Left colon (tissue), 2 donors: ENCODE measurements around the gene RNF41. TPM values are rescaled to one million over a fixed set of nuclear protein-coding genes. Genes with fewer than 3 reads are reported as not detected.
"Not testable (repeated sequence)": the region's sequence is repeated elsewhere in the genome, so short reads cannot be mapped to it uniquely, and the experiment has no call there.

Experiments used
- ATAC-seq: fragments of 200-7000 bp; cut with Tn5 transposase; one replicate; pipeline ENCODE4 v1.9.1; 2020; ENCODE audit warnings: mild to moderate bottlenecking, moderate library complexity
- DNase-seq, 2 donors: peaks; one replicate each; pipeline ENCODE4 v3.0.0-alpha.2; 2020
- intact Hi-C, 2 donors: fragments of 100-400 bp; cut with DNase I in 1 of 2; cut with micrococcal nuclease in 1 of 2; formaldehyde crosslinking; loops; one replicate each; pipeline versions ENCODE4 v1.11.2 to v1.14.0; 2022; cut with DNase I, micrococcal nuclease
- total RNA-seq, 2 donors: library from RNA; stranded (reverse); fragmentation: NEBNext Ultra II Directional; extraction: Animal tissue kit (Norgen Biotek cat#: 25700); gene quantifications; one replicate each; pipeline ENCODE4 v1.2.1, GENCODE V29; 2021
- donor health status: DM: no; HTN: no; CAD: no.
- donor health status: DM: yes; HTN: yes; CAD: no.

RNF41 gene
- total RNA-seq, 2 donors from 2014 or later, result 31.5 to 35.1 TPM

DNA sequence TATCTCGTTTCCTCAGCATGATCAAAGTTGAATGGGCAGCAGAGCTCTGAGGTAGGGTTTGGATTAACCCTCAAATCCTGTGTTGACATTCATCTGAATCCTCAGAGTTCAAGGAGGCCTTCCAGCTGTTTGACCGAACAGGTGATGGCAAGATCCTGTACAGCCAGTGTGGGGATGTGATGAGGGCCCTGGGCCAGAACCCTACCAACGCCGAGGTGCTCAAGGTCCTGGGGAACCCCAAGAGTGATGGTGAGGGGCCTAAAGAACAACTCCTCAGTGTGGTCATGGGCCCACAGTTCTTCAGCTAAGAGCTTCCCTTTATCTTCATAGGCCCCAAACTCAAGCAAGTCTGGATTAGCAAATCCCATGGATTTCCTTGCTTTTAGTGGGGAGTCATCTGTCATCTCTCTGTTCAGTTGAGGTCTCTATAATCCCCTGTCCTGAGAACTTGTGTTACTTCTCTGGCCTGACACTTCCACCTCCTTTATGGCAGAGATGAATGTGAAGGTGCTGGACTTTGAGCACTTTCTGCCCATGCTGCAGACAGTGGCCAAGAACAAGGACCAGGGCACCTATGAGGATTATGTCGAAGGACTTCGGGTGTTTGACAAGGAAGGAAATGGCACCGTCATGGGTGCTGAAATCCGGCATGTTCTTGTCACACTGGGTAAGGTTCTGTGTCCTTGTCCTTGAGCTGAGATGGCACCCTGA lies 62.1 kb downstream of the RNF41 start:
- intact Hi-C loops, result loop anchor here in 1 of 2 donors (2.0 to 5.0 kb wide), 2 partner anchors 29 to 32 kb away; partner anchors contain the start of genes ESYT1 and SMARCC2
- DNase-seq (peak in 1 of 2 donors; percentile 25), ATAC-seq (no peak)

- ATAC-seq (peak; percentile 64), DNase-seq (peak; percentile 86 to 93)
- intact Hi-C loops, result loop anchor here in 1 of 2 donors (2.0 kb wide), 1 partner anchor 30 kb away; the partner anchor contains the start of gene SMARCC2
Measured at GRCh38 chr12:56158926-56159461, 62.7 kb downstream of the RNF41 start.

- peak; percentile 82 for ATAC-seq
- intact Hi-C loops, result loop anchor here in 1 of 2 donors (2.0 kb wide), 1 partner anchor 31 kb away; the partner anchor contains the start of gene SMARCC2
Measured at GRCh38 chr12:56158029-56158925, 63.4 kb downstream of the RNF41 start, which contains the start of gene MYL6. TSS of gene MYL6 (plus strand) at chr12:56158359. CDS start at chr12:56158402, 43 bp downstream.

DNA sequence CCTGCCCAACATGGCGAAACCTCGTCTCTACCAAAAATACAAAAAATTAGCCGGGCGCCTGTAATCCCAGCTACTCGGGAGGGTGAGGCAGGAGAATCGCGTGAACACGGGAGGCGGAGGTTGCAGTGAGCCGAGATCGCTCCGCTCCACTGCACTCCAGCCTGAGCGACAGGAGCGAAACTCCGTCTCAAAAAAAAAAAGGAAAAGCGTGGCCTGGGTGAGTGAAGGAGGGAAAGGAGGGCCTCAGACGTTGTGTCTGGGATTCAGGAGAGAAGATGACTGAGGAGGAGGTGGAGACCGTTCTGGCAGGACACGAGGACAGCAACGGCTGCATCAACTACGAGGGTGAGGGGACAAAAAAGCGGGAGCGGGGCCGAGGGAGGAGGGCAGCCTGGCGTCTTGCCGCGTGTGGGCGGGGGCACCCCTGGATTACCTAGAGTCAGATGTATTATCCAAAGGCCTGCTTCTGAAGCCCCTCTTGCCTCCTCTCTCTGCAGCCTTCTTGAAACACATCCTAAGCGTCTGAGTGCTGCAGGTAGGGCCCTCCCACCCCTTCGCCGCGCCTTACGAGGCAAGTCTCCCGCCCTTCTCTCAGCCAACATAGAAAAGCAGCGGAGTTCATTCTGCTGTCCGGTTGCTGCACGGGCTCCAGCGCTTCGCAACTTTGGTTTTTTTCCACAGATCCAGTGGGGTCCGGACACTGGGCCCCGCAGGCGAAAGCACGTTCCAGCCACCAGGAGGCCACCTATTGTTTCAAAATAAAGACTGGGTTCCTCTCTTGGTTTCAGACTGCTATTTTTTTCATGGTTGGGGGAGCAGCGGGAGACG lies 64.3 kb downstream of the RNF41 start:
- ATAC-seq (peak; percentile 51), DNase-seq (peak; percentile 75 to 80)
- intact Hi-C loops, result loop anchor here in 1 of 2 donors (2.0 kb wide), 1 partner anchor 31 kb away; the partner anchor contains the start of gene SMARCC2

More at GRCh38 chr12:56158029-56158925, 63.4 kb downstream of the RNF41 start, which contains the start of gene MYL6:
- peak; percentile 96 to 99 for DNase-seq

- intact Hi-C loops, ATAC-seq: not testable (repeated sequence)
- DNase-seq, result peak in 1 of 2 donors; percentile 18
Measured at GRCh38 chr12:56156464-56157200, 65.1 kb downstream of the RNF41 start.

DNA sequence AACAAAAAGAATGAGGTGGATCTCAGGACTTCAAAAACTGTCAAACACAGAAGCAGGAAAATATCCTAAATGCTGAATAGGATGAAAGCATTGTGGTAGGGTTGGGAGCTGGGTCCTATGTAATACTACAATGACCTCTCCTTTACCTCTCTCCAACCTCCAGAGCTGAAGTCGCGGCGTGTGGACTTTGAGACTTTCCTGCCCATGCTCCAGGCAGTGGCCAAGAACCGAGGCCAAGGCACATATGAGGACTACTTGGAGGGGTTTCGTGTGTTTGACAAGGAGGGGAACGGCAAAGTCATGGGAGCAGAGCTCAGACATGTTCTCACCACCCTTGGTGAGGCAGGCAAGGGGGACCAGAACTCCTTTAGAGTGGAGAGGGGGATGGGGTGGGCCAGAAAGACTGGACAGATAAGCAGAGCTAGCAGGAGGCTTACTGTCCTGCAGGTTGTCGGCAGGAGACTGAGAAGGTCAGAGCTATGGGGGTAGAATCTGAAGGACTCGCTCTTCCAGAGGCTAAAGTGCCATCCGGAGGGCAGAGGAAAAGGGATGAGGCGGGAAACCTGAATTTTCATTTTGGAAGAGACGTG lies 66.4 kb downstream of the RNF41 start:
- ATAC-seq (no peak), DNase-seq (peak in 1 of 2 donors; percentile 24)
- intact Hi-C loops, result no loop called here

- intact Hi-C loops, result no loop called here
- ATAC-seq (no peak), DNase-seq (peak in 1 of 2 donors; percentile 24)
Measured at GRCh38 chr12:56154818-56155217, 66.9 kb downstream of the RNF41 start.

- intact Hi-C loops, result no loop called here
- DNase-seq, result peak in 1 of 2 donors; percentile 20
- no peak for ATAC-seq
Measured at GRCh38 chr12:56154246-56154771, 67.4 kb downstream of the RNF41 start.

GRCh38 chr12:56153678-56154065 lies 68.0 kb downstream of the RNF41 start:
- intact Hi-C loops, result no loop called here
- ATAC-seq (no peak), DNase-seq (peak in 1 of 2 donors; percentile 22)

- intact Hi-C loops, result no loop called here
- ATAC-seq, result no peak
- peak in 1 of 2 donors; percentile 27 for DNase-seq
Measured at GRCh38 chr12:56152756-56153677, 68.7 kb downstream of the RNF41 start.

Other genes starting within 250 kb of the RNF41 start
- 100 to 1,000 TPM; 149 to 169 TPM for gene RAB5B, start 247.8 kb downstream of the RNF41 start, total RNA-seq
- 10 to 100 TPM; 24.1 to 24.4 TPM for gene SUOX, start 224.6 kb downstream of the RNF41 start, total RNA-seq
- gene IKZF4, start 200.9 kb downstream of the RNF41 start, total RNA-seq, result 1 to 10 TPM; 3.9 to 5.0 TPM
- gene RPS26, start 180.0 kb downstream of the RNF41 start, total RNA-seq, result 10 to 100 TPM; 54.5 to 73.9 TPM
- gene ERBB3, start 141.8 kb downstream of the RNF41 start, total RNA-seq, result 100 to 1,000 TPM; 188 to 261 TPM
- 10 to 100 TPM; 59.6 to 80.9 TPM for gene PA2G4, start 117.4 kb downstream of the RNF41 start, total RNA-seq
- 1,000 to 10,000 TPM; 2,955 to 2,956 TPM for gene RPL41, start 105.3 kb downstream of the RNF41 start, total RNA-seq
- gene ZC3H10, start 103.7 kb downstream of the RNF41 start, total RNA-seq, result 1 to 10 TPM; 3.5 to 4.1 TPM
- 10 to 100 TPM; 44.4 to 48.6 TPM for gene ESYT1, start 93.7 kb downstream of the RNF41 start, total RNA-seq
- gene MYL6B, start 69.3 kb downstream of the RNF41 start, total RNA-seq, result 10 to 100 TPM; 17.1 to 21.9 TPM
- gene MYL6, start 63.6 kb downstream of the RNF41 start, total RNA-seq, result 1,000 to 10,000 TPM; 1,832 to 2,224 TPM
- gene SMARCC2, start 32.4 kb downstream of the RNF41 start, total RNA-seq, result 10 to 100 TPM; 81.7 to 85.6 TPM
- gene NABP2, start 2.4 kb upstream of the RNF41 start, total RNA-seq, result 10 to 100 TPM; 23.2 to 29.5 TPM
- 100 to 1,000 TPM; 152 to 244 TPM for gene SLC39A5, start 8.1 kb upstream of the RNF41 start, total RNA-seq
- 10 to 100 TPM; 47.4 to 54.8 TPM for gene ANKRD52, start 36.5 kb upstream of the RNF41 start, total RNA-seq
- gene COQ10A, start 45.0 kb upstream of the RNF41 start, total RNA-seq, result 1 to 10 TPM; 4.1 to 5.3 TPM
- 100 to 1,000 TPM; 304 to 403 TPM for gene CS, start 78.4 kb upstream of the RNF41 start, total RNA-seq
- gene CNPY2, start 94.1 kb upstream of the RNF41 start, total RNA-seq, result 10 to 100 TPM; 70.8 to 90.5 TPM
- gene PAN2, start 112.1 kb upstream of the RNF41 start, total RNA-seq, result 10 to 100 TPM; 46.4 to 53.8 TPM
- not detected for gene IL23A, start 117.0 kb upstream of the RNF41 start, total RNA-seq
- 10 to 100 TPM; 77.7 to 79.2 TPM for gene STAT2, start 138.2 kb upstream of the RNF41 start, total RNA-seq
- gene APOF, start 140.9 kb upstream of the RNF41 start, total RNA-seq, result not detected
- 1 to 10 TPM; 5.8 to 9.7 TPM for gene TIMELESS, start 227.5 kb upstream of the RNF41 start, total RNA-seq
- gene MIP, start 232.7 kb upstream of the RNF41 start, total RNA-seq, result not detected
- gene SPRYD4, start 246.7 kb upstream of the RNF41 start, total RNA-seq, result 1 to 10 TPM; 3.9 to 5.2 TPM